Activated T-cell treated with anti-CD3 and anti-CD28 coated beads for 4 hours (primary cell): ENCODE measurements around the gene PRR14L.
A peak's percentile ranks its signal among the peaks of the same experiment; 100 is the strongest.
"Not testable (repeated sequence)": the region's sequence is repeated elsewhere in the genome, so short reads cannot be mapped to it uniquely, and the experiment has no call there.

ENCODE experiments used
- DNase-seq: peaks from one replicate; pipeline ENCODE4 v3.0.0-alpha.2; 2020

Gene PRR14L

GRCh38 chr22:31681349-31682345 is 68.3 kb downstream of the PRR14L start:
- DNase-seq = no peak

- no peak for DNase-seq
These were observed 69.0 kb downstream of the PRR14L start for GRCh38 chr22:31680861-31681341.

- no peak for DNase-seq
These were observed 71.2 kb downstream of the PRR14L start for GRCh38 chr22:31678748-31679147.

- peak; percentile 87 for DNase-seq
These were observed 73.2 kb downstream of the PRR14L start for GRCh38 chr22:31676700-31677099.

GRCh38 chr22:31674219-31674618 is 75.7 kb downstream of the PRR14L start:
- DNase-seq = not testable (repeated sequence)

- not testable (repeated sequence) for DNase-seq
These were observed 81.1 kb downstream of the PRR14L start for GRCh38 chr22:31668849-31669248.

- DNase-seq = no peak
These were observed 87.3 kb downstream of the PRR14L start for GRCh38 chr22:31662668-31663037.

- peak; percentile 96 for DNase-seq
These were observed 87.9 kb downstream of the PRR14L start, which contains the start of gene PISD for GRCh38 chr22:31661851-31662667. TSS of gene PISD (minus strand) at chr22:31662215. CDS start at chr22:31662208, 7 bp downstream.

- not testable (repeated sequence) for DNase-seq
These were observed 89.0 kb downstream of the PRR14L start for GRCh38 chr22:31660860-31661341.

GRCh38 chr22:31659246-31659645 is 90.7 kb downstream of the PRR14L start:
- DNase-seq = no peak

- no peak for DNase-seq
These were observed 95.5 kb downstream of the PRR14L start for GRCh38 chr22:31654408-31654807.

GRCh38 chr22:31653944-31654343 is 96.0 kb downstream of the PRR14L start:
- no peak for DNase-seq

- no peak for DNase-seq
These were observed 96.8 kb downstream of the PRR14L start for GRCh38 chr22:31652911-31653684.

- DNase-seq = no peak
These were observed 97.8 kb downstream of the PRR14L start for GRCh38 chr22:31652088-31652487.

- no peak for DNase-seq
These were observed 98.3 kb downstream of the PRR14L start for GRCh38 chr22:31651664-31652063.

- DNase-seq = no peak
These were observed 99.5 kb downstream of the PRR14L start for GRCh38 chr22:31650391-31650790.

GRCh38 chr22:31647523-31648320 is 102.2 kb downstream of the PRR14L start:
- no peak for DNase-seq

GRCh38 chr22:31647066-31647465 is 102.9 kb downstream of the PRR14L start:
- DNase-seq = no peak

GRCh38 chr22:31646186-31647019 is 103.5 kb downstream of the PRR14L start:
- no peak for DNase-seq

- no peak for DNase-seq
These were observed 110.4 kb downstream of the PRR14L start for GRCh38 chr22:31639436-31640039.
